ENCODE data around the gene HIVEP3. TPM values are rescaled to one million over a fixed set of nuclear protein-coding genes. Genes with fewer than 3 reads are reported as not detected.
"Not testable (repeated sequence)": the region's sequence is repeated elsewhere in the genome, so short reads cannot be mapped to it uniquely, and the experiment has no call there.

HIVEP3 gene
- total RNA-seq, 1 experiment from 2014 or later = 1.2 TPM

DNA sequence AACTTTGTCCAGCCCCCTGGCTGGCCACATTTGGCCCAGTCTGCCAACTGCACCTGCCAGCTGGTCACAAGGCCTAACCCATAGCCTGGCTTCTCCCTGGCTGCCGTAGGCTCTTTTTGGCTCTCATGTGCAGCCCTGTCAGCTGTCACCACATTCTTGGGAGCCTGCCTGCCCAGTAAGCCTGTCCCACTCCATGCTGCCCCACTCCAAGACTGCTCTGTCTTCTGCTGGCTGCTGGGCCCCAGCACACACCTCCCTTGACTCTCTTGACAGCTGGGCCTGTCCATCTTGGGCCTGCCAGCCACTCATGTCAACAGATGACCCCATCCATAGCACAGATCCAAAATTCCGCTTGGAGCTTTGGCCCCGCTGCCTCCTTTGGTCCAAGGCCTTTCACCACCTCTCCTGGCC, 360.0 kb downstream of the HIVEP3 start:
- TF ChIP-seq CTCF (IDR thresholded peaks at IDR 0.05; ENCODE audit: unreplicated experiment) = no peak
- intact Hi-C loops (cut with micrococcal nuclease) = no loop called here
- H3K4me3 Mint-ChIP-seq (ENCODE audit: unreplicated experiment) = no peak overlapping the region
- no peaks in the 10 kb centered on the region for H3K4me1 Mint-ChIP-seq (ENCODE audit: insufficient read depth, unreplicated experiment)
- ChIA-PET CTCF (interaction anchor here (1.2 to 1.5 kb wide), 2 partner anchors 15 to 237 kb away, joined by 3 to 6 read pairs; no protein-coding TSS in a partner anchor), POLR2A (no interaction called here)
- H3K27me3 Mint-ChIP-seq (ENCODE audit: insufficient read depth, unreplicated experiment) = no peaks in the 10 kb centered on the region
- no peak overlapping the region for H3K27ac Mint-ChIP-seq (ENCODE audit: low read depth, unreplicated experiment)
- peaks cover 5% of the 10 kb centered on the region for H3K36me3 Mint-ChIP-seq (ENCODE audit: insufficient read depth, unreplicated experiment)
- no peak for DNase-seq (ENCODE audit: unreplicated experiment)
- no TSS peak for BruUV-seq (replicated peaks)
- peaks cover 8% of the 10 kb centered on the region for H3K9me3 Mint-ChIP-seq (ENCODE audit: unreplicated experiment)

GRCh38 chr1:41557751-41558455, 360.8 kb downstream of the HIVEP3 start:
- no peak for TF ChIP-seq CTCF (IDR thresholded peaks at IDR 0.05; ENCODE audit: unreplicated experiment)
- no peak for DNase-seq (ENCODE audit: unreplicated experiment)
- Mint-ChIP-seq H3K4me1 (ENCODE audit: insufficient read depth, unreplicated experiment) (no peaks in the 10 kb centered on the region), H3K9me3 (ENCODE audit: unreplicated experiment) (peaks cover 14% of the 10 kb centered on the region), H3K27me3 (ENCODE audit: insufficient read depth, unreplicated experiment) (no peaks in the 10 kb centered on the region), H3K36me3 (ENCODE audit: insufficient read depth, unreplicated experiment) (peaks cover 5% of the 10 kb centered on the region), H3K4me3 (ENCODE audit: unreplicated experiment) (no peak overlapping the region), H3K27ac (ENCODE audit: low read depth, unreplicated experiment) (no peak overlapping the region)
- BruUV-seq (replicated peaks) = no TSS peak
- ChIA-PET POLR2A (no interaction called here), CTCF (interaction anchor here (1.2 to 1.5 kb wide), 2 partner anchors 16 to 238 kb away, joined by 3 to 6 read pairs; no protein-coding TSS in a partner anchor)
- intact Hi-C loops (cut with micrococcal nuclease) = no loop called here

- CTCF ChIA-PET = interaction anchor here (0.6 kb wide), 1 partner anchor 20 kb away, joined by 3 read pairs; no protein-coding TSS in a partner anchor
- BruUV-seq (replicated peaks); H3K27me3 Mint-ChIP-seq (ENCODE audit: insufficient read depth, unreplicated experiment); POLR2A ChIA-PET; H3K4me1 Mint-ChIP-seq (ENCODE audit: insufficient read depth, unreplicated experiment); H3K27ac Mint-ChIP-seq (ENCODE audit: low read depth, unreplicated experiment); H3K4me3 Mint-ChIP-seq (ENCODE audit: unreplicated experiment); intact Hi-C loops (cut with micrococcal nuclease); H3K36me3 Mint-ChIP-seq (ENCODE audit: insufficient read depth, unreplicated experiment); DNase-seq (ENCODE audit: unreplicated experiment): not testable (repeated sequence)
- H3K9me3 Mint-ChIP-seq (ENCODE audit: unreplicated experiment) = peaks cover 23% of the 10 kb centered on the region
Observed at GRCh38 chr1:41554746-41555145, 364.0 kb downstream of the HIVEP3 start.

- no TSS peak for BruUV-seq (replicated peaks)
- peak; percentile 35 for DNase-seq (ENCODE audit: unreplicated experiment)
- Mint-ChIP-seq H3K27ac (ENCODE audit: low read depth, unreplicated experiment) (no peak overlapping the region), H3K4me1 (ENCODE audit: insufficient read depth, unreplicated experiment) (no peaks in the 10 kb centered on the region), H3K4me3 (ENCODE audit: unreplicated experiment) (no peak overlapping the region), H3K36me3 (ENCODE audit: insufficient read depth, unreplicated experiment) (no peaks in the 10 kb centered on the region), H3K27me3 (ENCODE audit: insufficient read depth, unreplicated experiment) (no peaks in the 10 kb centered on the region), H3K9me3 (ENCODE audit: unreplicated experiment) (peaks cover 21% of the 10 kb centered on the region)
- no peak for TF ChIP-seq CTCF (IDR thresholded peaks at IDR 0.05; ENCODE audit: unreplicated experiment)
- intact Hi-C loops (cut with micrococcal nuclease) = no loop called here
- ChIA-PET CTCF (interaction anchor here (0.6 kb wide), 2 partner anchors 113 to 232 kb away, joined by 3 read pairs; no protein-coding TSS in a partner anchor), POLR2A (no interaction called here)
Observed at GRCh38 chr1:41547781-41548560, 370.8 kb downstream of the HIVEP3 start.

All from MCF 10A (cell line).